Brain microvascular endothelial cell (primary cell): Measurements from ENCODE around the gene MS4A10.
A peak's percentile ranks its signal among the peaks of the same experiment; 100 is the strongest.

Source experiments
- DNase-seq: peaks from one replicate; pipeline ENCODE4 v3.0.0-alpha.2; 2020
- H3K27ac ChIP-seq: fragments of 250-450 bp; sonication (Bioruptor Pico); 2 replicates; pipeline ENCODE4 v1.5.1; 2020; ENCODE audit warnings: mild to moderate bottlenecking, moderate library complexity
- H3K27me3 ChIP-seq: fragments of 250-450 bp; sonication (Bioruptor Pico); replicated peaks from 2 replicates; pipeline ENCODE4 v1.5.1; 2020; ENCODE audit warnings: mild to moderate bottlenecking
- H3K36me3 ChIP-seq: fragments of 250-450 bp; sonication (Bioruptor Pico); replicated peaks from 2 replicates; pipeline ENCODE4 v1.5.1; 2020; ENCODE audit warnings: mild to moderate bottlenecking
- H3K4me3 ChIP-seq: 2 replicates; pipeline ENCODE4 v1.5.1; 2011; ENCODE audit warnings: low read depth, mild to moderate bottlenecking, control low read depth, low read length, moderate library complexity
- CTCF ChIP-seq: IDR thresholded peaks from 2 replicates; pipeline ENCODE4 v1.5.1; 2011; ENCODE audit warnings: low read depth, mild to moderate bottlenecking, moderate library complexity, low read length, control low read depth, inconsistent platforms; ENCODE audit errors: missing control alignments
- in situ Hi-C: cut with HindIII; loops from 2 replicates; pipeline ENCODE4 v1.10.0; 2017; ENCODE audit warnings: low sequenced_read_pairs, low pct_ligation_motif_present

The MS4A10 gene

GRCh38 chr11:60775420-60775961 lies 9.6 kb upstream of the MS4A10 start:
- Histone ChIP-seq H3K27ac (no peak overlapping the region), H3K36me3 (no peaks in the 10 kb centered on the region), H3K4me3 (no peak overlapping the region), H3K27me3 (no peaks in the 10 kb centered on the region)
- DNase-seq: peak; percentile 89
- peak; percentile 94 for TF ChIP-seq CTCF
- in situ Hi-C loops: loop anchor here (10.0 kb wide), 1 partner anchor 129 kb away; the partner anchor contains the start of gene PRPF19

GRCh38 chr11:60776167-60776566 lies 9.0 kb upstream of the MS4A10 start:
- DNase-seq: no peak
- in situ Hi-C loops: loop anchor here (10.0 kb wide), 1 partner anchor 129 kb away; the partner anchor contains the start of gene PRPF19
- no peak for TF ChIP-seq CTCF
- H3K27me3 ChIP-seq: no peaks in the 10 kb centered on the region
- H3K36me3 ChIP-seq: no peaks in the 10 kb centered on the region
- no peak overlapping the region for H3K27ac ChIP-seq
- H3K4me3 ChIP-seq: no peak overlapping the region

GRCh38 chr11:60777106-60777505 lies 8.0 kb upstream of the MS4A10 start:
- no peak for DNase-seq
- no peaks in the 10 kb centered on the region for H3K27me3 ChIP-seq
- in situ Hi-C loops: loop anchor here (10.0 kb wide), 1 partner anchor 128 kb away; the partner anchor contains the start of gene PRPF19
- no peak for TF ChIP-seq CTCF
- no peaks in the 10 kb centered on the region for H3K36me3 ChIP-seq
- no peak overlapping the region for H3K4me3 ChIP-seq
- H3K27ac ChIP-seq: peak overlapping the region; percentile 72

GRCh38 chr11:60777572-60777971 lies 7.6 kb upstream of the MS4A10 start:
- H3K36me3 ChIP-seq: no peaks in the 10 kb centered on the region
- in situ Hi-C loops: loop anchor here (10.0 kb wide), 1 partner anchor 127 kb away; the partner anchor contains the start of gene PRPF19
- no peaks in the 10 kb centered on the region for H3K27me3 ChIP-seq
- no peak for TF ChIP-seq CTCF
- H3K4me3 ChIP-seq: no peak overlapping the region
- DNase-seq: peak; percentile 95
- peak overlapping the region; percentile 72 for H3K27ac ChIP-seq

- no peak overlapping the region for H3K27ac ChIP-seq
- TF ChIP-seq CTCF: no peak
- in situ Hi-C loops: no loop called here
- H3K36me3 ChIP-seq: no peaks in the 10 kb centered on the region
- no peak overlapping the region for H3K4me3 ChIP-seq
- DNase-seq: no peak
- no peaks in the 10 kb centered on the region for H3K27me3 ChIP-seq
Measured at GRCh38 chr11:60780065-60780464, 5.1 kb upstream of the MS4A10 start.

GRCh38 chr11:60780774-60781173 lies 4.4 kb upstream of the MS4A10 start:
- H3K27me3 ChIP-seq: no peaks in the 10 kb centered on the region
- DNase-seq: no peak
- no peaks in the 10 kb centered on the region for H3K36me3 ChIP-seq
- TF ChIP-seq CTCF: no peak
- in situ Hi-C loops: no loop called here
- no peak overlapping the region for H3K4me3 ChIP-seq
- H3K27ac ChIP-seq: no peak overlapping the region
